ENCODE measurements around the gene GJB2. TPM values are rescaled to one million over a fixed set of nuclear protein-coding genes. Genes with fewer than 3 reads are reported as not detected.
A peak's percentile ranks its signal among the peaks of the same experiment; 100 is the strongest.

Gene GJB2
- 100 to 1,000 TPM in 1 of 4 donors, 10 to 100 TPM in 3; 32.8 to 129 (median 77.5) TPM for total RNA-seq

DNA sequence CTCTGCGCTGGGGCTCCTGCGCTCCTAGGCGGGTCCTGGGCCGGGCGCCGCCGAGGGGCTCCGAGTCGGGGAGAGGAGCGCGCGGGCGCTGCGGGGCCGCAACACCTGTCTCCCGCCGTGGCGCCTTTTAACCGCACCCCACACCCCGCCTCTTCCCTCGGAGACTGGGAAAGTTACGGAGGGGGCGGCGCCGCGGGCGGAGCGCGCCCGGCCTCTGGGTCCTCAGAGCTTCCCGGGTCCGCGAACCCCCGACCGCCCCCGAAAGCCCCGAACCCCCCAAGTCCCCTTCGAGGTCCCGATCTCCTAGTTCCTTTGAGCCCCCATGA is at the start of gene GJB2:
TSS of gene GJB2 (minus strand) at position 103 of the 326 bp plus-strand sequence. CDS start 3,357 bp downstream, outside the sequence.
- Histone ChIP-seq H3K4me1 (peaks cover 37% of the 10 kb centered on the region), H3K36me3 (no peaks in the 10 kb centered on the region), H3K9me3 (no peaks in the 10 kb centered on the region), H3K27ac (peak within 1 kb of the TSS; percentile 46), H3K4me3 (peak within 1 kb of the TSS; percentile 61), H3K27me3 (peaks cover 33% of the 10 kb centered on the region)
- no CpG with 5 or more reads among the region's 39 CpGs for WGBS
- DNase-seq (ENCODE audit: low spot score in 2 of 2): no peak
- TF ChIP-seq, protein P1, sequence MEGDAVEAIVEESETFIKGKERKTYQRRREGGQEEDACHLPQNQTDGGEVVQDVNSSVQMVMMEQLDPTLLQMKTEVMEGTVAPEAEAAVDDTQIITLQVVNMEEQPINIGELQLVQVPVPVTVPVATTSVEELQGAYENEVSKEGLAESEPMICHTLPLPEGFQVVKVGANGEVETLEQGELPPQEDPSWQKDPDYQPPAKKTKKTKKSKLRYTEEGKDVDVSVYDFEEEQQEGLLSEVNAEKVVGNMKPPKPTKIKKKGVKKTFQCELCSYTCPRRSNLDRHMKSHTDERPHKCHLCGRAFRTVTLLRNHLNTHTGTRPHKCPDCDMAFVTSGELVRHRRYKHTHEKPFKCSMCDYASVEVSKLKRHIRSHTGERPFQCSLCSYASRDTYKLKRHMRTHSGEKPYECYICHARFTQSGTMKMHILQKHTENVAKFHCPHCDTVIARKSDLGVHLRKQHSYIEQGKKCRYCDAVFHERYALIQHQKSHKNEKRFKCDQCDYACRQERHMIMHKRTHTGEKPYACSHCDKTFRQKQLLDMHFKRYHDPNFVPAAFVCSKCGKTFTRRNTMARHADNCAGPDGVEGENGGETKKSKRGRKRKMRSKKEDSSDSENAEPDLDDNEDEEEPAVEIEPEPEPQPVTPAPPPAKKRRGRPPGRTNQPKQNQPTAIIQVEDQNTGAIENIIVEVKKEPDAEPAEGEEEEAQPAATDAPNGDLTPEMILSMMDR (IDR thresholded peaks at IDR 0.05): no peak
- no peak for TF ChIP-seq EP300 (IDR thresholded peaks at IDR 0.05)
- TF ChIP-seq POLR2AphosphoS5 (IDR thresholded peaks at IDR 0.05): no peak
- no peak for TF ChIP-seq POLR2A (IDR thresholded peaks at IDR 0.05)

- DNase-seq (ENCODE audit: low spot score in 2 of 2): no peak
Observed at GRCh38 chr13:20241593-20241992, 48.9 kb upstream of the GJB2 start.

GRCh38 chr13:20239748-20240147 is 47.0 kb upstream of the GJB2 start:
- 92% methylated on average over 6 of the region's 6 CpGs for WGBS
- no peak for DNase-seq (ENCODE audit: low spot score in 2 of 2)
- no peak overlapping the region for H3K27ac ChIP-seq
- TF ChIP-seq, protein P1 (IDR thresholded peaks at IDR 0.05): no peak
- TF ChIP-seq EP300 (IDR thresholded peaks at IDR 0.05): no peak
- TF ChIP-seq POLR2A (IDR thresholded peaks at IDR 0.05): no peak
- no peak for TF ChIP-seq POLR2AphosphoS5 (IDR thresholded peaks at IDR 0.05)
- H3K4me1 ChIP-seq: no peaks in the 10 kb centered on the region
- H3K27me3 ChIP-seq: peaks cover 6% of the 10 kb centered on the region
- H3K4me3 ChIP-seq: no peak overlapping the region
- no peaks in the 10 kb centered on the region for H3K9me3 ChIP-seq
- H3K36me3 ChIP-seq: no peaks in the 10 kb centered on the region

More at GRCh38 chr13:20241593-20241992, 48.9 kb upstream of the GJB2 start:
- Histone ChIP-seq H3K36me3 (no peaks in the 10 kb centered on the region), H3K4me1 (no peaks in the 10 kb centered on the region), H3K9me3 (no peaks in the 10 kb centered on the region), H3K4me3 (no peak overlapping the region), H3K27ac (no peak overlapping the region), H3K27me3 (peaks cover 6% of the 10 kb centered on the region)
- TF ChIP-seq POLR2AphosphoS5 (IDR thresholded peaks at IDR 0.05): no peak
- no peak for TF ChIP-seq POLR2A (IDR thresholded peaks at IDR 0.05)
- TF ChIP-seq, protein P1 (IDR thresholded peaks at IDR 0.05): no peak
- no peak for TF ChIP-seq EP300 (IDR thresholded peaks at IDR 0.05)
- 64% methylated on average over 2 of the region's 2 CpGs for WGBS

- Histone ChIP-seq H3K27me3 (peaks cover 37% of the 10 kb centered on the region), H3K9me3 (no peaks in the 10 kb centered on the region), H3K27ac (peak overlapping the region; percentile 83), H3K36me3 (no peaks in the 10 kb centered on the region), H3K4me3 (peak overlapping the region; percentile 51), H3K4me1 (peaks cover 20% of the 10 kb centered on the region)
- 51% methylated on average over 12 of the region's 25 CpGs for WGBS
- no peak for DNase-seq (ENCODE audit: low spot score in 2 of 2)
- TF ChIP-seq EP300 (IDR thresholded peaks at IDR 0.05) (no peak), POLR2AphosphoS5 (IDR thresholded peaks at IDR 0.05) (no peak), POLR2A (IDR thresholded peaks at IDR 0.05) (no peak)
- TF ChIP-seq, protein P1 (IDR thresholded peaks at IDR 0.05): no peak
Observed at GRCh38 chr13:20232556-20233277, 40.0 kb upstream of the GJB2 start.

DNA sequence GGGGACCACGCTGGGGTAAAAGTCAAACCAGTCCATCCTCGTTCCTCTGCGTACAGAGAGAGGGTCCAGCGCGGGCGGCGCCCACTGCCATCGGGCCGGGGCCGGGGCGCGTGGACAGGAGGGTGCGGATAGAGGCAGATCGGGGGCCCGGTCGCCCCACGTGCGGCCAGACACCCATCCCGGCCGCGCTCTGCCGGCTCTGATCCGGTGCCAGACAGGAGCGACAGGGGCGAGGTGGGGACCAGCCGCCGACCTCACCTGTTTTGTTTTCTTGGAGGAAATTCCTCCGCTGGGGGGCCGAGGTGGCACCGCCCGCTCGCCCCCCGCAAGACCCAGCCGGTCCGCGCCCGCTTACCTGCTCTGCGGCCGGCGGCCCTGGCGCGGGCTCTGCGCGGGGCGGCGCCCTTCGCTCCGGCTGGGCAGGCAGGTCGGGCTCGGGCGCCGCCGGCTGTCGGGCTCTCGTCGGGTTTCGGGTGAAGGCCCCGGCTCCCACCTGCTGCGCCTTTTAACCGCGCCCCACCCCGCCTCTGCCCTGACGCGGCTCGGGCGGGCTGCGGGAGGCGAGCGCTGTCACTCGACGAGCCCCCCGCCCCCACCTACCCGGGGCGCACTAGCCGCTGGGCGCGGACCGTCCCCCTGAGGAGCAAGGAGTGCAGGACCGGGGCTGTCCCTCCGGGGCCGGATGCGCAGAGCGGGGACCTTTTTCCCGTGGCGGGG is 39.3 kb upstream of the GJB2 start, which contains the start of gene GJB6:
TSS of gene GJB6 (minus strand) at position 481 of the 717 bp plus-strand sequence. CDS start 8,839 bp downstream, outside the sequence.
- peak within 1 kb of the TSS; percentile 83 for H3K27ac ChIP-seq
- TF ChIP-seq EP300 (IDR thresholded peaks at IDR 0.05) (no peak), POLR2A (IDR thresholded peaks at IDR 0.05) (no peak)
- TF ChIP-seq, protein P1 (IDR thresholded peaks at IDR 0.05): no peak
- H3K4me1 ChIP-seq: peaks cover 20% of the 10 kb centered on the region
- peak in 1 of 2 donors; percentile 58 for DNase-seq (ENCODE audit: low spot score in 2 of 2)
- under 1% methylated on average over 16 of the region's 85 CpGs for WGBS
- H3K36me3 ChIP-seq: no peaks in the 10 kb centered on the region
- H3K27me3 ChIP-seq: peaks cover 37% of the 10 kb centered on the region
- no peaks in the 10 kb centered on the region for H3K9me3 ChIP-seq
- peak within 1 kb of the TSS; percentile 51 for H3K4me3 ChIP-seq

All from suprapubic skin (tissue), 4 donors.